Small intestine (tissue), 7 donors: Measurements from ENCODE around the gene NACAD. TPM values are rescaled to one million over a fixed set of nuclear protein-coding genes. Genes with fewer than 3 reads are reported as not detected.

Experiments used
- DNase-seq, 2 donors: peaks; one replicate each; pipeline versions ENCODE4 v3.0.0 to v3.0.0-alpha.2; 2013
- FAIRE-seq: peaks from 2 replicates; lab custom pipeline; 2012; peaks lifted over from hg19 to GRCh38; lab: Jason Lieb, UNC
- H3K27ac ChIP-seq, 3 donors: one replicate each; pipeline ENCODE4 v1.5.1; 2013; ENCODE audit warnings: low read length in 2 of 3, mild to moderate bottlenecking in 2 of 3, control low read depth in 1 of 3, inconsistent platforms in 1 of 3, low read depth in 1 of 3, moderate library complexity in 1 of 3
- H3K27me3 ChIP-seq, 3 donors: one replicate each; pipeline ENCODE4 v1.6.1; 2013; ENCODE audit warnings: low read length in 3 of 3, inconsistent platforms in 1 of 3; ENCODE audit not compliant: control insufficient read depth in 3 of 3, insufficient read depth in 3 of 3
- H3K36me3 ChIP-seq, 3 donors: one replicate each; pipeline ENCODE4 v1.6.1; 2013; ENCODE audit warnings: low read length in 3 of 3, inconsistent platforms in 1 of 3, low read depth in 1 of 3, mild to moderate bottlenecking in 1 of 3, moderate library complexity in 1 of 3; ENCODE audit not compliant: control insufficient read depth in 3 of 3, insufficient read depth in 2 of 3
- H3K4me1 ChIP-seq, 3 donors: one replicate each; pipeline ENCODE4 v1.6.1; 2013; ENCODE audit warnings: low read length in 2 of 3, inconsistent platforms in 1 of 3, low read depth in 1 of 3, mild to moderate bottlenecking in 1 of 3, moderate library complexity in 1 of 3; ENCODE audit not compliant: control insufficient read depth in 3 of 3, insufficient read depth in 2 of 3
- H3K4me3 ChIP-seq, 3 donors: one replicate each; pipeline ENCODE4 v1.5.1; 2013; ENCODE audit warnings: low read length in 3 of 3, control low read depth in 1 of 3, inconsistent platforms in 1 of 3, low read depth in 1 of 3, mild to moderate bottlenecking in 1 of 3, moderate library complexity in 1 of 3
- H3K9me3 ChIP-seq, 2 donors: one replicate each; pipeline ENCODE4 v1.6.1; 2013; ENCODE audit warnings: low read depth in 1 of 2, low read length in 1 of 2; ENCODE audit not compliant: control insufficient read depth in 2 of 2, insufficient read depth in 1 of 2
- WGBS, 3 donors: extraction: QIAGEN DNeasy Blood & Tissue Kit; methylation state at CpG; one replicate each; pipeline ENCODE4 v1.1.7; 2013; 5-methylcytosine and 5-hydroxymethylcytosine counted together
- polyA plus RNA-seq, 4 donors: library from polyadenylated mRNA; stranded (reverse) in 3 of 4; unstranded in 1 of 4; fragments of 200-250 nt in 3 of 4; fragments of 120-200 nt in 1 of 4; gene quantifications; one replicate each; pipeline versions ENCODE4 v1.2.1 to v1.2.3, GENCODE V29; 2013
- donor health status: healthy with polysubstance abuse.
- donor health status: control.
- donor health status: control.
- donor health status: Bipolar disorder and iron deficiency.
- donor health status: healthy.

Gene NACAD
- polyA plus RNA-seq, 4 donors = 0.22 to 2.9 (median 1.1) TPM

DNA sequence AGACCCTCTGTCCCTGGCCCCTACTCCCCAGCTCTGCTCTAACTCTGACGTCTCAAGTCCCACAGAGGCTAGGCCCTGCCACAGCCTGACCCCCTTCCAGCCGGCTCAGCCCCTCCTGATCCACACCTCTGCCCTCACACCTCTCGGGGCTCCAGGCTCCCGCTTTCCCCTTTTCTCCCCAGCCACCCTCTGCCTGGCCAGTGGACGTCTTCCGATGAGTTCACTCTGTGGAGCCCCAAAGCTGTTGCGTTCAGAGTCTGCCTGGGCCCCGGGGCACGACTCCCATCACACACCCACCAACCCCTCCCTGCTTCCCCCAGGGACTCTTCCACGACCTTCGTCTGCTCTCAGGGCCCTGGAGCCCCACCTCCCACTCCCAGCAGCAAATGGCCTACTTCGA lies 41.1 kb upstream of the NACAD start:
- Histone ChIP-seq H3K27ac (no peak overlapping the region), H3K27me3 (no peaks in the 10 kb centered on the region), H3K4me1 (no peaks in the 10 kb centered on the region), H3K9me3 (no peaks in the 10 kb centered on the region), H3K36me3 (no peaks in the 10 kb centered on the region), H3K4me3 (no peak overlapping the region)
- 70 to 81% (median 75%) methylated on average over 12 of the region's 12 CpGs for WGBS, 3 donors
- no peak for DNase-seq
- FAIRE-seq = no peak

GRCh38 chr7:45129181-45129800 lies 40.5 kb upstream of the NACAD start:
- no peak overlapping the region for H3K27ac ChIP-seq
- no peaks in the 10 kb centered on the region for H3K4me1 ChIP-seq
- no peaks in the 10 kb centered on the region for H3K36me3 ChIP-seq
- H3K27me3 ChIP-seq = no peaks in the 10 kb centered on the region
- DNase-seq (no peak), FAIRE-seq (no peak)
- no peaks in the 10 kb centered on the region for H3K9me3 ChIP-seq
- WGBS, 3 donors = 84 to 87% (median 87%) methylated on average over 15 of the region's 15 CpGs
- H3K4me3 ChIP-seq = no peak overlapping the region

GRCh38 chr7:45126920-45127319 lies 38.2 kb upstream of the NACAD start:
- Histone ChIP-seq H3K27me3 (no peaks in the 10 kb centered on the region), H3K36me3 (no peaks in the 10 kb centered on the region), H3K27ac (no peak overlapping the region), H3K4me1 (no peaks in the 10 kb centered on the region), H3K9me3 (no peaks in the 10 kb centered on the region), H3K4me3 (no peak overlapping the region)
- 78 to 89% (median 88%) methylated on average over 6 of the region's 6 CpGs for WGBS, 3 donors
- DNase-seq (no peak), FAIRE-seq (no peak)

- no peak for DNase-seq
Observed at GRCh38 chr7:45126201-45126600, 37.4 kb upstream of the NACAD start.

DNA sequence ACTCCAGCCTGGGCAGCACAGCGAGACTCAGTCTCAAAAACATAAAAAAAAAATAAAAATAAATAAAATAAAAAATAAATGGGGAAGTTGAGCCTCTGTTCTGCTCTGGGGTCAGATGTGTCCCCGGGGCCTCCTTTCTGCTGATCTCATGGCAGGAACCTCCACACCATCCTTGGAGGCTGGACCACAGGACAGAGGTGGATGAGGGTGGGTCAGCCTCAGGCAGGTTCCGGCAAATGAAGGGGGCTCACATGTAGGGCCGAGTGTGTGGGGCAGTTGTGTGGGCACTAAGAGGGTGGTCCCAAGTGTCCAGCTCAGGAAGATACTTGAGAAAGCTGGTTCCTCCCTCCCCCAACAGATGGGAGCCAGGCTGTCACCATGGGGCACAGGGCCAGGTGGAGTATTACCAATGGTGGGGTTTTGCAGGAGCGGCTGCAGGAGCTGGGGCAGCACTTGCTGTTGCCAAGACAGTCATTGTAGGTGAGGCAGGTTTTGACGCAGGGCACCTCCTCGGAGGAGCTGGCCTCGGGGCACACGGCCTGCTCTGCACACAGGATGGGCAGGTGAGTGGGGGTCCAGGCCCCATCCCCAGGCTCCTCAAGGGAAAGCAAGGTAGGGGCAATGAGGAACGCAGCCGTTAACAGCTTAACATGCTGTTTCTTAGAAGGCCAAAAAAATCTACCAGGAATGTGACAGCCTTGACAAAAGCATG lies 36.6 kb upstream of the NACAD start:
- Histone ChIP-seq H3K9me3 (peaks cover 0 to 9% of the 10 kb centered on the region in 2 donors), H3K27me3 (no peaks in the 10 kb centered on the region), H3K4me1 (no peaks in the 10 kb centered on the region), H3K36me3 (no peaks in the 10 kb centered on the region), H3K4me3 (no peak overlapping the region), H3K27ac (no peak overlapping the region)
- DNase-seq (no peak), FAIRE-seq (no peak)
- 90 to 92% (median 91%) methylated on average over 11 of the region's 11 CpGs for WGBS, 3 donors

More at GRCh38 chr7:45126201-45126600, 37.4 kb upstream of the NACAD start:
- whole genome bisulfite sequencing, 3 donors = 72 to 83% (median 79%) methylated on average over 6 of the region's 6 CpGs
- Histone ChIP-seq H3K27ac (no peak overlapping the region), H3K27me3 (no peaks in the 10 kb centered on the region), H3K9me3 (peaks cover 0 to 7% of the 10 kb centered on the region in 2 donors), H3K4me3 (no peak overlapping the region), H3K36me3 (no peaks in the 10 kb centered on the region), H3K4me1 (no peaks in the 10 kb centered on the region)
- FAIRE-seq = no peak

- no peak for FAIRE-seq
Observed at GRCh38 chr7:45123913-45124710, 35.3 kb upstream of the NACAD start.

GRCh38 chr7:45122975-45123860 lies 34.4 kb upstream of the NACAD start:
- 80 to 84% (median 82%) methylated on average over 16 of the region's 16 CpGs for WGBS, 3 donors
- DNase-seq = no peak
- Histone ChIP-seq H3K36me3 (no peaks in the 10 kb centered on the region), H3K27ac (no peak overlapping the region), H3K9me3 (peaks cover 0 to 9% of the 10 kb centered on the region in 2 donors), H3K27me3 (no peaks in the 10 kb centered on the region), H3K4me3 (no peak overlapping the region), H3K4me1 (no peaks in the 10 kb centered on the region)
- FAIRE-seq = no peak

More at GRCh38 chr7:45123913-45124710, 35.3 kb upstream of the NACAD start:
- no peaks in the 10 kb centered on the region for H3K4me1 ChIP-seq
- H3K4me3 ChIP-seq = no peak overlapping the region
- H3K27ac ChIP-seq = no peak overlapping the region
- 75 to 82% (median 81%) methylated on average over 12 of the region's 12 CpGs for WGBS, 3 donors
- no peak for DNase-seq
- H3K27me3 ChIP-seq = no peaks in the 10 kb centered on the region
- H3K36me3 ChIP-seq = no peaks in the 10 kb centered on the region
- H3K9me3 ChIP-seq = peaks cover 0 to 9% of the 10 kb centered on the region in 2 donors
